HG03571 (cell line): Measurements from ENCODE around the gene MT4.
"Not testable (repeated sequence)": the region's sequence is repeated elsewhere in the genome, so short reads cannot be mapped to it uniquely, and the experiment has no call there.

Experiments used
- ATAC-seq: cut with Tn5 transposase; IDR thresholded peaks from one replicate; pipeline ENCODE4 v1.9.1; 2021; ENCODE audit not compliant: unreplicated experiment

The MT4 gene

DNA sequence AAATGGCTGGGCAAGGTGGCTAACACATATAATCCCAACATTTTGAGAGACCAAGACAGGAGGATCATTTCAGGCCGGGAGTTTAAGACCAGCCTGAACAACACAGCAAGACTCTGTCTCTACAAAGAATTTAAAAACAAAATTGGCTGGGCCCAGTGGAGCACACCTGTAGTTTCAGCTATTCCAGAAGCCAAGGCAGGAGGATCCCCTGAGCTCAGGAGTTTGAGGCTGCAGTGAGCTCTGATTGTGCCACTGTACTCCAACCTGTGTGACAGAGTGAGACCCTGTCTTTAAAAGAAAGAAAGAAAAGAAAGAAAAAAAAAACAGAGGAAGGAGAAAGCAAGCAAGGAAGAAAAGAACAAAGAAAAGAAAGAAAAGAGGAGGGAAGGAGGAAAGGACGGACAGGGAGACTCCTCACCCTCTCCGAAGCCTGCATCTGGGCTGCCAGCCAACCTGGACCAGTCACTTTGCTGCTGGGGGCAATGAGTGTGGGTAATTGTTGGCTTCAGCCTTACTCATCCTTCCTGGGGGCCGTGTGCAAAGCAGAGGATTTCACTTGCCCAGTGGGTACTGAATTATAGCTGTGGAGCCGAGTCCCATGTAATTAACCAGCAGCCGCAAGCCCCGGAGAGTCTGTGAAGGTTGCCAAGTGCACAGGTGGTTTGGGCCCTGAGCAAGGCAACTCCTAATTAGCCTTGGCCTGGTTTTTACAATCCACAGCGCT is 6.7 kb upstream of the MT4 start:
- ATAC-seq: no peak

- no peak for ATAC-seq
These were observed 5.8 kb upstream of the MT4 start for GRCh38 chr16:56559109-56559508.

DNA sequence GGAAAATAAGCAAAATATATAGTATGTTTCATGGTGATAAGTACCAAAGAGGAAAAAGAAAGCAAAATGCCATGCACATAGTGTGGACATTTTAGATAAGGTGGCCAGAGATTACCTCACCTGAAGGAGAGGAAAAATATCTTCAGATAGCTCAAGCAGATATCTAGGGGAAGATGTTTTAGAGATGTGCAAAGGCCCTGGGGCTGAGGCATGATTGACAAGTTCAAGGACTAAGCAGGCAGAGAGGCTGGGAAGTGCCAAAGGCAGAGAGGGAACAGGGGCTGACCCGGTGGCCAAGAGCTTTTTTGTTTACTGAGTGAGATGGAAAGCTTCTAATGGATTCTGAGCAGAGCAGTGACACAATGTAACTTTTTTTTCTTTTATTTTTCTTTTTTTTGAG is 4.4 kb upstream of the MT4 start:
- no peak for ATAC-seq

- no peak for ATAC-seq
These were observed 3.7 kb upstream of the MT4 start for GRCh38 chr16:56561126-56561525.

GRCh38 chr16:56569971-56570370 is 5.1 kb downstream of the MT4 start:
- no peak for ATAC-seq

DNA sequence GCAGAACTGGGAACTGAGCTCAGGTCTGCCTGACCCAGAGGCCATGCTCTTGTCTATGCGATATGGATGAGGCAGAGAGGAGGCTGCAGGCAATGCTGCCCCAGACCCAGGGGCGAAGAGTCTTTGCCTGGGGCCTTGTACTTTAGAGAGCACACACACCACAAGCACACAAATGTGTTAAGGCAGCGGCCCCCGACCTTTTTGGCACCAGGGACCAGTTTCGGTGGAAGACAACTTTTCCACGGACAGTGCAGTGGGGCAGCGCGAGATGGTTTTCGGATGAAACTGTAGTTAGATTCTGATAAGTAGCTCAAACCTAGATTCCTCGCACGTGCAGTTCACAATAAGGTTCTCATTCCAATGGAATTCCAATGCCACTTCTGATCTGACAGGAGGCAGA is 6.7 kb downstream of the MT4 start:
- ATAC-seq: no peak

GRCh38 chr16:56574625-56575024 is 9.8 kb downstream of the MT4 start:
- ATAC-seq: no peak

DNA sequence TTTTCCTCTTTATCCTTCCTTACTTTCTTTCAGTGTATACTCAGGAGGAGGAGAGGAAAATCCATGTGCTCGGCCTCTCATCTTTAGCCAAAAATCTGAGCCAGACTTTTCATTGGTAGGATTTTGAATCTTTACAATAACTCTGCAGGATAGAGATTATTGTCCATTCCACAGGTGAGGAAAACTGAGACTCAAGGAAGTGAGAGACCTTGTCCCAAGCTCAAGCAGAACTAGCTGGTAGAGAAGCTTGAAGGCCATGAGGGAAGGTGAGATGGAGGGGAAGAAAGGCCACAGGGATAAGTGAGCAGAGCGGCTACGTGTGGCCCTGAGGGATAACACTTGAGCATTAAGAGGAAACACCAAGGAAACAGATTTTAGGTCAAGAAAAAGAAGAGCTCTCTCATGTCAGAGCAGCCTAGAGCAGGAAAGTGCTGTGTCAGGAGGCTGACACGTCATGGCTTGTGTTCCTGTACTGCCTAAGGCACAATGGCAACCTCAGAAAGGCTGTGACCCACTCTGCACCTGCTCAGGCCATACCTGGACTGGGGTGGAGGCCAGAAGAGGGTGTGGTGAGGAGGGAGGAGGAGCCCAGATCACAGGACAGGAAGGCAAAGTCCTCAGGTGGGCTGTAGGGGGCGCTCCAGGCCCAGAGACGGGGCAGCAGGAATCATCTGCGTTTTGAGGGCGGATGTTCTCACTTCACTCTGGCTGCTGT is 11.9 kb downstream of the MT4 start:
- ATAC-seq: peak; percentile 81

GRCh38 chr16:56577300-56577625 is 12.4 kb downstream of the MT4 start:
- ATAC-seq: no peak

GRCh38 chr16:56580391-56581048 is 15.6 kb downstream of the MT4 start:
- ATAC-seq: no peak

- not testable (repeated sequence) for ATAC-seq
These were observed 18.0 kb downstream of the MT4 start for GRCh38 chr16:56582911-56583310.

DNA sequence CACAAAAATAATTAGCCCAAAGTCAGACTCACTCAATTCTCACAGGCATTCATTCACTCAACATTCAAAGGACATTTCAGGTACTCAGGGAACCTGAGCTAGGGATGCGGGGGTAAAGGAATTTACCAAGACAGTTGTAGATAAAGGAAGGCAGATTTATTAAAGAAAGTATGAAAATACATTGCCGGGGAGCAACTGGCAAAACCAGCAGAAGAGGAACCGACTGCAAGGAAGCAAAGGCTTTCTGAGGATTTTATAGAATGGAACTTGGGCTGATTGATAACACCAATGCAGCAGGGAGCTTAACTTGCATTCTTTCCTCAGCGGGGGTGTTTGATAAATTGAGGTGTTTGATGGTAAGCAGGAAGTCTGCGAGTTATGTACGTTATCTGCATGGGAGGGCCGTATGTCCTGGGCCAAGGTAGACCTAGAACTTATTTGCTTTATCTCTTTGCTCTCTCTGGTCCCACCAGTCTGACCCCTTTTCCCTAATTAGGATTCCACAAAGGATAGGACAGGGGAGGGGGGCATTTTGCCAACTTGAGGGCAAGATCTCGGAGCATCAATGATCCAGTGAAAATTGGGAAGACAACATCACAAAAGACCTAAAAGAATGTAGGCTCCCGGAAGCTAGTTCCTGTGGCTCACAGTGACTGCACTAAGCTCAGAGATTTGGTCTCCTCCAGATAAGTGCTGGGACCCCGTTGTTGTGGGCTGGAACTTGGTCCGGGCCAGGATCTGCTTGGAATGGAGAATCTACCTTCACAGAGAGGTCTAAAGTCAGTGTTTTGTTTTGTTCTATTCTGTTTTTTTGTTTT is 18.7 kb downstream of the MT4 start:
- ATAC-seq: no peak

GRCh38 chr16:56584276-56584675 is 19.4 kb downstream of the MT4 start:
- no peak for ATAC-seq

DNA sequence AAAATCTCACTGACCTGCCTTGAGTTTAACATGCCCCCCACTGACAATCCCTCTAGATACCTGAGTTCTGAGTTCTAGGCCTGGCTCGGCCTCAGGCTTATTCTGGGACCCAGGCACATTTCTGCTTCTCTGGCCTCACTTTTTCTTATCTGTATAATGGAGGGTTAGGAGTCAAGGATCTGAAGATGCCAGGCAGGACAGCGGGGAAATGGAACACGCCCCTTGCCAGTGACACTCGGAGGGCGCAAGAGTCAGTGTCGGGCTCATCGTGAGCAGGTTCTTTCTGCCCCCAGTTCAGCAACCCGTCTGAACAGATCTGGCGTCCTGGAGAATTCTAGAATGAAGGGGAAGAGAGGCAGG is 23.9 kb downstream of the MT4 start:
- ATAC-seq: no peak

DNA sequence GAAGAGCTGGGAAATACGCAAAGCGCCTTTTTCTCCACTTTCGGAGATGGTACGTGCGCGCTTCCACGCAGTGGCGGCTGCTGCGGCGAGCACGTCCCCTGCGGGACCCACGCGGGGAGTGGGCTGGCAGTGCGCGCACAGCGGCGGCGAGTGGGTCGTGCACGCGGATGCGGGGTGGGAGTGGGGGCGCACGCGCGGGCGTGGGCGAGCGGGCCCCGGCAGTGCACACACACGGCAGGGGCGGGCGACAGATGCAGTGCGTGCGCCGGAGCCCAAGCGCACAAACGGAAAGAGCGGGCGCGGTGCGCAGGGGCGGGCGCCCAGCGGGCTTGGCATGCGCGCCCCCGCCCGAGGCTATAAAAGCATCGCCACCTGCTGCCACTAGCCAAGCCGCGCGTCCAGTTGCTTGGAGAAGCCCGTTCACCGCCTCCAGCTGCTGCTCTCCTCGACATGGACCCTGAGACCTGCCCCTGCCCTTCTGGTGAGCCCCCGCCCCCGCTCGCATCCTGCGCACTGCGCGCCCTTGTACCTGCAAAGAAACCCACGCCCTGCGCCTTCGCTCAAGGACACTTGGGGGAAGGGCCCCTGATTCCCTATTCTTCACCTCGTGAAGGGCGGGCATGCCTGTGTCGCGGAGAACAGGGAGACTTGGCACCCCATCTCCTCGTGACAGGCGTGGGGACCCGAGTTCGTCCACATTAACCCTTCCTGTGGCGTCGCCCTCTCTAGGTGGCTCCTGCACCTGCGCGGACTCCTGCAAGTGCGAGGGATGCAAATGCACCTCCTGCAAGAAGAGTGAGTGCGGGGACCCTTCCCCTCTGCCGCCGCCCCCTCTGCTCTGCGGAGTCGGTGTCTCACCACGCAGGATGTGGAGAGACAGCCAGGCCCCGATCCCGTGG is 24.5 kb downstream of the MT4 start, which contains the start of gene MT3:
Gene MT3, plus strand, starts transcription at position 388 of the 899 bp plus-strand sequence. Its CDS starts 63 bp downstream, at position 451.
- ATAC-seq: no peak

- no peak for ATAC-seq
These were observed 26.6 kb downstream of the MT4 start for GRCh38 chr16:56591377-56592060.

GRCh38 chr16:56593573-56594291 is 28.9 kb downstream of the MT4 start:
- ATAC-seq: no peak

- no peak for ATAC-seq
These were observed 29.4 kb downstream of the MT4 start for GRCh38 chr16:56594292-56594619.

- no peak for ATAC-seq
These were observed 35.6 kb downstream of the MT4 start for GRCh38 chr16:56600398-56600999.
